ENCODE measurements around the gene PJVK. TPM values are rescaled to one million over a fixed set of nuclear protein-coding genes. Genes with fewer than 3 reads are reported as not detected.

Gene PJVK
- total RNA-seq, 1 donor from 2014 or later = 0.70 TPM

- DNase-seq (ENCODE audit: missing footprints) = no peak
- intact Hi-C loops (cut with DNase I) = no loop called here
- ATAC-seq = no peak
These were observed 59.2 kb downstream of the PJVK start for GRCh38 chr2:178510384-178510783.

Other genes with a start within 250 kb of the PJVK start
- 45.4 TPM for gene PRKRA, start 203 bp upstream of the PJVK start, total RNA-seq
- 9.3 TPM for gene FKBP7, start 27.2 kb downstream of the PJVK start, total RNA-seq
- 36.4 TPM for gene PLEKHA3, start 29.1 kb downstream of the PJVK start, total RNA-seq

All from Right ventricle myocardium inferior (tissue), 1 donor.